Activated naive CD4-positive, alpha-beta T cell treated with anti-CD3 and anti-CD28 coated beads, Interleukin-2, amount 50 U/mL, for 72 hours (primary cell): ENCODE results near the gene VAV3. TPM values are rescaled to one million over a fixed set of nuclear protein-coding genes. Genes with fewer than 3 reads are reported as not detected.
A peak's percentile ranks its signal among the peaks of the same experiment; 100 is the strongest.

ENCODE experiments used
- ATAC-seq, 2 donors: fragments of 150-1000 bp; cut with Tn5 transposase; 2 replicates each; pipeline ENCODE4 v1.10.0; 2021; ENCODE audit warnings: mild to moderate bottlenecking in 2 of 2, moderate library complexity in 2 of 2
- DNase-seq, 2 donors: peaks; one replicate each; pipeline ENCODE4 v3.0.0; 2021 to 2022; ENCODE audit warnings: low spot score in 2 of 2
- H3K27ac Mint-ChIP-seq, 2 donors: one replicate each; pipeline ENCODE4 v1.8.0; 2022; ENCODE audit warnings: mild to moderate bottlenecking in 2 of 2, mixed read lengths in 2 of 2
- H3K36me3 Mint-ChIP-seq, 2 donors: one replicate each; pipeline ENCODE4 v1.8.0; 2022; ENCODE audit warnings: mixed read lengths in 2 of 2
- H3K9me3 Mint-ChIP-seq, 2 donors: one replicate each; pipeline ENCODE4 v1.8.0; 2022; ENCODE audit warnings: mixed read lengths in 2 of 2
- total RNA-seq, 2 donors: library from RNA; stranded (reverse); gene quantifications; one replicate each; pipeline ENCODE4 v1.2.3, GENCODE V29; 2022

Gene VAV3
- total RNA-seq, 2 donors from 2014 or later: 1.8 to 4.7 TPM

- ATAC-seq (no peak), DNase-seq (no peak)
- Mint-ChIP-seq H3K36me3 (no peaks in the 10 kb centered on the region), H3K9me3 (no peaks in the 10 kb centered on the region), H3K27ac (no peak overlapping the region)
These were observed 401.5 kb downstream of the VAV3 start for GRCh38 chr1:107563441-107563840.

GRCh38 chr1:107559881-107560280 is 405.1 kb downstream of the VAV3 start:
- ATAC-seq (peak; percentile 22 to 37), DNase-seq (no peak)
- H3K9me3 Mint-ChIP-seq: no peaks in the 10 kb centered on the region
- H3K27ac Mint-ChIP-seq: no peak overlapping the region
- H3K36me3 Mint-ChIP-seq: no peaks in the 10 kb centered on the region

- Mint-ChIP-seq H3K36me3 (no peaks in the 10 kb centered on the region), H3K27ac (no peak overlapping the region), H3K9me3 (no peaks in the 10 kb centered on the region)
- ATAC-seq (no peak), DNase-seq (no peak)
These were observed 407.9 kb downstream of the VAV3 start for GRCh38 chr1:107557095-107557494.

GRCh38 chr1:107555578-107555977 is 409.4 kb downstream of the VAV3 start:
- Mint-ChIP-seq H3K27ac (no peak overlapping the region), H3K9me3 (no peaks in the 10 kb centered on the region), H3K36me3 (no peaks in the 10 kb centered on the region)
- no peak for DNase-seq
- ATAC-seq: no peak

- no peak for ATAC-seq
These were observed 412.2 kb downstream of the VAV3 start for GRCh38 chr1:107552781-107553180.

GRCh38 chr1:107551456-107551855 is 413.5 kb downstream of the VAV3 start:
- ATAC-seq: no peak
- Mint-ChIP-seq H3K36me3 (no peaks in the 10 kb centered on the region), H3K27ac (no peak overlapping the region), H3K9me3 (no peaks in the 10 kb centered on the region)
- DNase-seq: no peak

More at GRCh38 chr1:107552781-107553180, 412.2 kb downstream of the VAV3 start:
- Mint-ChIP-seq H3K36me3 (no peaks in the 10 kb centered on the region), H3K9me3 (no peaks in the 10 kb centered on the region), H3K27ac (no peak overlapping the region)
- no peak for DNase-seq

GRCh38 chr1:107550358-107550757 is 414.6 kb downstream of the VAV3 start:
- DNase-seq (no peak), ATAC-seq (no peak)
- Mint-ChIP-seq H3K27ac (no peak overlapping the region), H3K9me3 (no peaks in the 10 kb centered on the region), H3K36me3 (no peaks in the 10 kb centered on the region)

- no peak overlapping the region for H3K27ac Mint-ChIP-seq
- H3K9me3 Mint-ChIP-seq: no peaks in the 10 kb centered on the region
- no peak for DNase-seq
- no peak for ATAC-seq
- H3K36me3 Mint-ChIP-seq: no peaks in the 10 kb centered on the region
These were observed 415.7 kb downstream of the VAV3 start for GRCh38 chr1:107549152-107549810.

GRCh38 chr1:107548276-107548675 is 416.7 kb downstream of the VAV3 start:
- Mint-ChIP-seq H3K9me3 (no peaks in the 10 kb centered on the region), H3K27ac (no peak overlapping the region), H3K36me3 (no peaks in the 10 kb centered on the region)
- no peak for ATAC-seq
- DNase-seq: no peak

- Mint-ChIP-seq H3K27ac (no peak overlapping the region), H3K9me3 (no peaks in the 10 kb centered on the region), H3K36me3 (no peaks in the 10 kb centered on the region)
- no peak for ATAC-seq
- no peak for DNase-seq
These were observed 417.4 kb downstream of the VAV3 start for GRCh38 chr1:107547363-107548155.

- ATAC-seq (no peak), DNase-seq (no peak)
- H3K9me3 Mint-ChIP-seq: no peaks in the 10 kb centered on the region
- no peak overlapping the region for H3K27ac Mint-ChIP-seq
- H3K36me3 Mint-ChIP-seq: no peaks in the 10 kb centered on the region
These were observed 418.4 kb downstream of the VAV3 start for GRCh38 chr1:107546576-107546975.

GRCh38 chr1:107545879-107546278 is 419.1 kb downstream of the VAV3 start:
- H3K27ac Mint-ChIP-seq: no peak overlapping the region
- DNase-seq (no peak), ATAC-seq (no peak)
- no peaks in the 10 kb centered on the region for H3K9me3 Mint-ChIP-seq
- no peaks in the 10 kb centered on the region for H3K36me3 Mint-ChIP-seq

GRCh38 chr1:107545056-107545577 is 419.9 kb downstream of the VAV3 start:
- Mint-ChIP-seq H3K9me3 (no peaks in the 10 kb centered on the region), H3K36me3 (no peaks in the 10 kb centered on the region), H3K27ac (no peak overlapping the region)
- ATAC-seq (no peak), DNase-seq (no peak)

GRCh38 chr1:107544285-107544684 is 420.7 kb downstream of the VAV3 start:
- no peaks in the 10 kb centered on the region for H3K36me3 Mint-ChIP-seq
- DNase-seq (no peak), ATAC-seq (no peak)
- no peaks in the 10 kb centered on the region for H3K9me3 Mint-ChIP-seq
- H3K27ac Mint-ChIP-seq: no peak overlapping the region

GRCh38 chr1:107541412-107541811 is 423.6 kb downstream of the VAV3 start:
- no peaks in the 10 kb centered on the region for H3K9me3 Mint-ChIP-seq
- H3K27ac Mint-ChIP-seq: no peak overlapping the region
- no peak for ATAC-seq
- no peaks in the 10 kb centered on the region for H3K36me3 Mint-ChIP-seq
- DNase-seq: no peak

- DNase-seq: no peak
- Mint-ChIP-seq H3K9me3 (no peaks in the 10 kb centered on the region), H3K36me3 (no peaks in the 10 kb centered on the region), H3K27ac (no peak overlapping the region)
- ATAC-seq: no peak
These were observed 426.5 kb downstream of the VAV3 start for GRCh38 chr1:107538502-107538901.

- H3K9me3 Mint-ChIP-seq: no peaks in the 10 kb centered on the region
- H3K36me3 Mint-ChIP-seq: no peaks in the 10 kb centered on the region
- no peak for ATAC-seq
- H3K27ac Mint-ChIP-seq: no peak overlapping the region
- no peak for DNase-seq
These were observed 428.7 kb downstream of the VAV3 start for GRCh38 chr1:107536266-107536665.

- ATAC-seq: no peak
These were observed 429.9 kb downstream of the VAV3 start for GRCh38 chr1:107535091-107535490.

More at GRCh38 chr1:107535091-107535490, 429.9 kb downstream of the VAV3 start:
- Mint-ChIP-seq H3K36me3 (no peaks in the 10 kb centered on the region), H3K27ac (no peak overlapping the region), H3K9me3 (no peaks in the 10 kb centered on the region)
- DNase-seq: no peak
